Peyer's patch (tissue), 4 donors: ENCODE data around the gene BCAS3.

Source experiments
- CTCF ChIP-seq, 6 experiments: fragments of 450-650 bp in 4 of 6; fragments of 200-600 bp in 2 of 6; sonication (generic) in 1 of 6; IDR thresholded peaks; one replicate each; pipeline ENCODE4 v1.5.1; 2017 to 2019; ENCODE audit warnings: antibody characterized with exemption in 6 of 6, mild to moderate bottlenecking in 3 of 6, moderate library complexity in 1 of 6
- POLR2A ChIP-seq, 2 donors: fragments of 450-650 bp; IDR thresholded peaks; one replicate each; pipeline ENCODE4 v1.5.1; 2017; ENCODE audit warnings: antibody characterized with exemption in 2 of 2, mild to moderate bottlenecking in 2 of 2, moderate library complexity in 2 of 2

- no peak for TF ChIP-seq POLR2A (IDR thresholded peaks at IDR 0.05)
- no peak for TF ChIP-seq CTCF (IDR thresholded peaks at IDR 0.05)
These were observed 29.9 kb upstream of the BCAS3 start for GRCh38 chr17:60647705-60648104.
